HCEC 1CT (cell line): ENCODE measurements around the gene HECTD3.
A peak's percentile ranks its signal among the peaks of the same experiment; 100 is the strongest.
"Not testable (repeated sequence)": the region's sequence is repeated elsewhere in the genome, so short reads cannot be mapped to it uniquely, and the experiment has no call there.

Source experiments
- DNase-seq: peaks from one replicate; pipeline ENCODE4 v3.0.0-alpha.2; 2017

Gene HECTD3

DNA sequence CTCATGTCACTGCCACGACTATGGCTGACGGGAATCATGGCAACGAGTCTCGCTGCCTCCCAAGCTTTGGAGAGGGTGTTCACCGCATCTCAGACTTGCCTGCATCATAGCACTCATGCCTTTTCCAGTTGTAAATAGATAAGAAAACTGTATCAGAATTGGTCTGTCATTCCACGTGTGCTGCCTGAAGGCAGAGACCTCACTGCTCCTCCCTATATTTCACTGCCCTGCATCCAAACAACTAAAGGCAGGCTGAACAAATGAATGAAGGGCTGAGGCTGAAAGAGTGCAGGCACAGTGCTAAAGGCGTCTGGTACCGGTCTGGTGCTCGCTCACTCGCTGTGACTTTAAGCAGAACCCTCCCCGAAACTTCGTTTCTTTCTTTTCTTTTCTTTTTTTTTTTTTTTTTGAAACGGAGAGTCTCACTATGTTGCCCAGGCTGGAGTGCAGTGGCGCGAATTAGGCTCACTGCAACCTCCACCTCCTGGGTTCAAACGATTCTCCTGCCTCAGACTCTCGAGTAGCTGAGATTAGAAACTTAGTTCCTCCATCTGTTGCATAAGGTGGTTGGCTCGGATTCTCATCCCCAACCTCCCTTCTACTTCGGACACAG lies 25.3 kb downstream of the HECTD3 start:
- no peak for DNase-seq

DNA sequence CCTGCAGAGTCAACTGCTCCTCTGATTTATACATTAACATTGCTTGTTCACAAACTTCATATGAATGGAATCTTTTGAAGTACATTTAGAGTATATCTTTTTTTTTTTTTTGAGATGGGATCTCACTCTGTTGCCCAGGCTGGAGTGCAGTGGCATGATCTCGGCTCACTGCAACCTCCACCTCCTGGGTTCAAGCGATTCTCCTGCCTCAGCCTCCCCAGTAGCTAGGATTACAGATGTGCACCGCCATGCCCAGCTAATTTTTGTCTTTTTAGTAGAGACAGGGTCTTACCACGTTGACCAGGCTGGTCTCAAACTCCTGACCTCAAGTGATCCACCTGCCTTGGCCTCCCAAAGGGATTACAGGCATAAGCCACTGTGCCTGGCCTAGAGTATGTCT lies 33.8 kb downstream of the HECTD3 start:
- not testable (repeated sequence) for DNase-seq

DNA sequence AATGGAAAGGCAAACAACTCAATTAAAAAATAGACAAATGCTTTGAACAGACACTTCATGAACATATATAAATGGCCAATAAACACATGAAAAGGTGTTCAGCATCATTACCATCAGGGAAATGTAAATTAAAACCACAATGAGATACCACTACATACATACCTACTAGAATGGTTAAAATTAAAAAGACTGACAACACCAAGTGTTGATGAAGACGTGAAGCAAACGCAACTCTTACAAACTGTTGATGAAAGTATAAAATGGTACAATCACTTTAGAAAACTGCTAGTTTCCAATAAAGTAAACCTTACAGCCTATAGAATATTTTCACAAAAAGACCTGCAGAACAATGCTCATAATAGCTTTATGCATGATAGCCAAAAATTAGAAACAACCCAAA lies 34.9 kb downstream of the HECTD3 start:
- no peak for DNase-seq

DNA sequence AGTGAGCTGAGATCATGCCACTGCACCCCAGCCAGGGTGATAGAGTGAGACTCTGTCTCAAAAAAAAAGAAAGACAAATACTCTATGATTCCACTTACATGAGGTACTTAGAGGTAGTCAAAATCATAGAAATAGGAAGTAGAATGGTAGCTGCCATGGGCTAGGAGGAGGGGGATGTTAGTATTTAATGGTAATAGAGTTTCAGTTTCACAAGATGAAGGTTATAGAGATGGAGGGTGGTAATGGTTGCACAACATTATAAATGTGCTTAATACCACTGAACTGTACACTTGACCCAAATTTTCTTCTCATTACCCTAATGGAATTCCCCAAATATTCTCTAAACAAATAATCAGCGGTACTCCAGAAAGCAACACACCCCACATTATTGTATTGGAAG lies 37.5 kb downstream of the HECTD3 start:
- no peak for DNase-seq

DNA sequence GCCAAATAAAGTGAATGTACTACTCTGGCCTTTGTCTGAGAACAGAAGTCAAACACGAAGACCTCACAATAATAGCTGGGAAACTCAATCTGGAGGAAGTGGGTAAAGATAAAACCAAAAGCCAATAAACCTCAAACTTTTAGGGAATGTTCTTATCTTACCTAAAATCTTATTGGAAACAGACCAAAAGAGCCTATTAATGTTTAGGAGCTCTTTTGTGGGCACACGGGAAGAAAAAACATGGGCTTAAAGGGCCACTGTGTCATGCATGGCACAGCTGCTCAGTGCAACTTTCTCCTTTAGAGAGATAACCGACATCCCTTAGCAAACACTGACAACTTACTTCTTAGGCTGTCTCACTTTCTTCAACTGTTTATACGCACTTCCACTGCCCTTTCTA lies 40.8 kb downstream of the HECTD3 start:
- no peak for DNase-seq

DNA sequence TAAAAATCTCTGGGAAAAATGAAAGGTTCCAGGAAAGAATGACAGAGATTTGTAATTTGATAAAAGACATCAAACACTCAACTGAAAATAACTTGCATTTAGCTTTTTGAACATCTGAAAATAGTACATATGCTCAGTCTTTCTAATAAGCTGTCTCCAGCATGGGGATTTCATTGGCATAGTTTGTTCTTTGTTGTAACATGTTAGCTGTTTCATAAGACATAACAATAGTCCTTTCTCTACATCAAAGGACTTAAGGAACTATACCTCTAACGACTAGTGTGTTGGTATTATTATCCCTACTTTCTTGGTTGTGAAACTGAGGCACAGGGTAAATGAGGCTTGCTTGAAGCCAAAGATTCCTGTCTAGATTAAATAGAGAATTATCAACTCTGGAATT lies 46.7 kb downstream of the HECTD3 start:
- DNase-seq, result no peak

DNA sequence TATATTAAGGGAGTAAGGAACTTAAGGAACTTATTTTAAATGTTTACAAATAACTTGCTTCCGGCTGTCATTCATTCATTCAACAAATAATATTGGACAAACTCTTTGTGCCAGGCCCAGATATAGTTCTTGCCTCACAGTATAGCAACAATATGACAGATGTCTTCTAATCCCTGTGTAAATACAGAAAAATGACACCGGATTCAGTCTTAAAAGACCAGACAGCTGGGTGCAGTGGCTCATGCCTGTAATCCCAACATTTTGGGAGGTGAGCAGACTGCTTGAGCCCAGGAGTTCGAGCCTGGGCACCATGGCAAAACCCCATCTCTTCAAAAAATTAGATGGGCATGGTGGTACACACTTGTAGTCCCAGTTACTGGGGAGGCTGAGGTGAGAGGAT lies 48.4 kb downstream of the HECTD3 start:
- DNase-seq, result no peak

DNA sequence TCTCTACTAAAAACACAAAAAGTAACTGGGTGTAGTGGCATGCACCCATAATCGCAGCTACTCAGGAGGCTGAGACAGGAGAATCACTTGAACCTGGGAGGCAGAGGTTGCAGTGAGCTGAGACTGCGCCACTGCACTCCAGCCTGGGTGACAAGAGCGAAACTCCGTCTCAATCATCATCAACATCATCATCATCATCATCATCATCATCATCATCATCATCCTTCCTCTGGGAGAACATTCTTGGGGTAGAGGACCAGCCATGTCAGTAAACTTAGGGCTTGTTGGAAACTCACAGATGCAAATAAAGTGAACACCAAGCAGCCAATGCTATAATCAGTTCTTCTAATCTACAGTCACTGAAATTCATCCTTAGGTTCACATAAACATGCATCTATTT lies 49.1 kb downstream of the HECTD3 start:
- not testable (repeated sequence) for DNase-seq

DNA sequence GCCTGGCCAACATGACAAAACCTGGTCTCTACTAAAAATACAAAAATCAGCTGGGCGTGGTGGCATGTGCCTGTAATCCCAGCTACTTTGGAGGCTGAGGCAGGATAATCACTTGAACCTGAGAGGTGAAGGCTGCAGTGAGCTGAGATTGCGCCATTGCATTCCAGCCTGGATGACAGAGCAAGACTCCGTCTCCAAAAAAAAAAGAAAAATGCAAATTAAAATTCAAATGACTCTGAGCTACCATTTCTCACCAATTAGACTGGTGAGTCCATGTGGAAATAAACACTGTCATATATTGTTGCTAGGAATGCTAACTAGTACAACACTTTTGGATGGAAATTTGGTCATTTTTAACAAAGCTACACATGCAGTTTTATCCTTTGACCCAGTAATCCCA lies 53.6 kb downstream of the HECTD3 start:
- peak; percentile 20 for DNase-seq

DNA sequence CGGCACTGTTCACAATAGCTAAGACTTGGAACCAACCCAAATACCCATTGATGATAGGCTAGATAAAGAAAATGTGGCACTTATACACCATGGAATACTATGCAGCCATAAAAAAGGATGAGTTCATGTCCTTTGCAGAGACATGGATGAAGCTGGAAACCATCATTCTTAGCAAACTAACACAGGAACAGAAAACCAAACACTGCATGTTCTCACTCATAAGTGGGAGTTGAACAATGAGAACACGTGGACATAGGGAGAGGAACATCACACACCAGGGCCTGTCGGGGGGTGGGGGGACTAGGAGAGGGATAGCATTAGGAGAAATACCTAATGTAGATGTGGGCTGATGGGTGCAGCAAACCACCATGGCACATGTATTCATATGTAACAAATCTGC lies 55.0 kb downstream of the HECTD3 start:
- not testable (repeated sequence) for DNase-seq
